GM18502 (cell line): ENCODE measurements around the gene WBP2.

Experiments
- ATAC-seq: cut with Tn5 transposase; IDR thresholded peaks from one replicate; pipeline ENCODE4 v1.9.1; 2021; ENCODE audit warnings: mild to moderate bottlenecking; ENCODE audit not compliant: unreplicated experiment, poor library complexity

WBP2 gene

DNA sequence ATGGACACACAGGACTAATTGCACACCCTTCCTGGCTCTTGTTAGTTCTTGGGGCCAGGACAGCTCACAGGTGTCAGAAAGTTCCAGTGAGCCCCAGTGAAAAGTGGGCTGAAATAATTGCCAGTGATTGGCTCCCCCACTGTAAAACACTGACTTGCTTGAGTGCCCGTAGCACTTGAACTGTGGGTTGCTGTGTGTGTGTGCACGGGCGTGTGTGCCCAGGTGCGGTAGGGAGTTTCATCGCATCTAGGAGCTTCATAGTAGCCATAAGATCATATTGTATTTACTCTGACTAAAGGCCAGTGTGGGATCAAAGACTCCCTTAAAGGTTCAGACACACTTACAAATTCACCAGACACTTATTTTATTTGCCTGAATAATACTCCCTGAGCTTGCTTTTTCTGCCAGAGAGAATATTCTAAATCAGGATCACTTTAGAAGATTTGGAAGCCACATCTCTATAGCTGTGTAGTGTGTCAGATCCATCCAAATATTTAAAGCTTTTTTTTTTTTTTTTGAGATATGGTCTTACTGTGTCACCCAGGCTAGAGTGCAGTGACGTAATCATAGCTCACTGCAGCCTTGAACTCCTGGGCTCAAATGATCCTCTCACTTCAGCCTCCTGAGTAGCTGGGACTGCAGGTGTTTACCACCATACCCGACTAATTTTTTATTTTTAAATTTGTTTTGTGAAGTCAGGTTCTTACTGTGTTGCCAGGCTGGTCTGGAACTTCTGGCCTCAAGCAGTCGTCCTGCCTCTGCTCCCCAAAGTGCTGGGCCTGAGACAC lies 59.1 kb downstream of the WBP2 start:
- no peak for ATAC-seq
